SK-N-SH treated with all-trans-retinoic acid at 6 μM for 48 hours (cell line): ENCODE results near the gene UTS2B.

Source experiments
- ATAC-seq: fragments of 200-7000 bp; cut with Tn5 transposase; 3 replicates; pipeline ENCODE4 v1.9.1; 2020; ENCODE audit warnings: mild to moderate bottlenecking, moderate library complexity
- ARNTL ChIP-seq: fragments of 450-650 bp; formaldehyde crosslinking; IDR thresholded peaks from 2 replicates; pipeline ENCODE4 v1.5.0; 2020; ENCODE audit warnings: low read depth, mild to moderate bottlenecking, moderate library complexity, borderline replicate concordance
- BACH2 ChIP-seq: fragments of 250-450 bp; sonication (Bioruptor Pico); IDR thresholded peaks from 2 replicates; pipeline ENCODE4 v1.9.0; 2021; ENCODE audit warnings: mild to moderate bottlenecking, borderline replicate concordance
- CSDC2 ChIP-seq: fragments of 250-450 bp; sonication (Bioruptor Pico); IDR thresholded peaks from 2 replicates; pipeline ENCODE4 v1.5.0; 2020; ENCODE audit warnings: mild to moderate bottlenecking, moderate library complexity
- CSRNP3 ChIP-seq: fragments of 250-450 bp; sonication (Bioruptor Pico); IDR thresholded peaks from 2 replicates; pipeline ENCODE4 v1.5.1; 2021; ENCODE audit warnings: mild to moderate bottlenecking, moderate library complexity
- GLIS3 ChIP-seq: fragments of 250-450 bp; sonication (Bioruptor Pico); IDR thresholded peaks from 2 replicates; pipeline ENCODE4 v1.5.0; 2020; ENCODE audit warnings: mild to moderate bottlenecking, moderate library complexity
- ISL1 ChIP-seq: fragments of 250-450 bp; sonication (Bioruptor Pico); IDR thresholded peaks from 2 replicates; pipeline ENCODE4 v2.1.2; 2022; ENCODE audit warnings: mild to moderate bottlenecking, moderate library complexity
- OSR1 ChIP-seq: fragments of 250-450 bp; sonication (Bioruptor Pico); IDR thresholded peaks from 2 replicates; pipeline ENCODE4 v1.8.0; 2022; ENCODE audit warnings: moderate library complexity, mild to moderate bottlenecking, inconsistent platforms
- PPARA ChIP-seq: fragments of 250-450 bp; sonication (Bioruptor Pico); IDR thresholded peaks from 2 replicates; pipeline ENCODE4 v1.5.0; 2020; ENCODE audit warnings: mild to moderate bottlenecking, borderline replicate concordance
- RARB ChIP-seq: fragments of 250-450 bp; sonication (Bioruptor Pico); IDR thresholded peaks from 2 replicates; pipeline ENCODE4 v1.8.0; 2021; ENCODE audit warnings: mild to moderate bottlenecking, moderate library complexity
- SNAI2 ChIP-seq: fragments of 250-450 bp; sonication (Bioruptor Pico); IDR thresholded peaks from 2 replicates; pipeline ENCODE4 v1.5.0; 2020; ENCODE audit warnings: mild to moderate bottlenecking, moderate library complexity
- TOX ChIP-seq: fragments of 250-450 bp; sonication (Bioruptor Pico); IDR thresholded peaks from 2 replicates; pipeline ENCODE4 v1.8.0; 2021; ENCODE audit warnings: mild to moderate bottlenecking, moderate library complexity, borderline replicate concordance
- ZC3H10 ChIP-seq: fragments of 250-450 bp; sonication (Bioruptor Pico); IDR thresholded peaks from 2 replicates; pipeline ENCODE4 v1.5.1; 2021; ENCODE audit warnings: mild to moderate bottlenecking, moderate library complexity
- ZFP3 ChIP-seq: fragments of 250-450 bp; sonication (Bioruptor Pico); IDR thresholded peaks from 2 replicates; pipeline ENCODE4 v1.5.0; 2020; ENCODE audit warnings: mild to moderate bottlenecking, moderate library complexity
- ZFP30 ChIP-seq: fragments of 450-650 bp; formaldehyde crosslinking; IDR thresholded peaks from 2 replicates; pipeline ENCODE4 v1.5.0; 2022; ENCODE audit warnings: mild to moderate bottlenecking, moderate library complexity
- ZNF565 ChIP-seq: fragments of 450-650 bp; formaldehyde crosslinking; conservative IDR thresholded peaks from 2 replicates; pipeline ENCODE4 v1.5.0; 2020; ENCODE audit warnings: low read depth, mild to moderate bottlenecking, moderate library complexity
- ZNF70 ChIP-seq: fragments of 450-650 bp; formaldehyde crosslinking; IDR thresholded peaks from 2 replicates; pipeline ENCODE4 v1.5.0; 2020; ENCODE audit warnings: mild to moderate bottlenecking, moderate library complexity
- ZNF8 ChIP-seq: fragments of 450-650 bp; formaldehyde crosslinking; IDR thresholded peaks from 2 replicates; pipeline ENCODE4 v1.5.0; 2020; ENCODE audit warnings: mild to moderate bottlenecking, moderate library complexity
- TF ChIP-seq, protein P1 (sequence below): fragments of 250-450 bp; sonication (Bioruptor Pico); IDR thresholded peaks from 2 replicates; pipeline ENCODE4 v1.5.1; 2020; ENCODE audit warnings: low read depth, mild to moderate bottlenecking, moderate library complexity
- TF ChIP-seq, protein P2 (sequence below): fragments of 250-450 bp; sonication (Bioruptor Pico); IDR thresholded peaks from 2 replicates; pipeline ENCODE4 v1.8.0; 2021; ENCODE audit warnings: low read depth, mild to moderate bottlenecking, moderate library complexity, borderline replicate concordance
- TF ChIP-seq, protein P3 (sequence below): fragments of 250-450 bp; sonication (Bioruptor Pico); IDR thresholded peaks from 2 replicates; pipeline ENCODE4 v1.5.0; 2020; ENCODE audit warnings: mild to moderate bottlenecking, moderate library complexity

The UTS2B gene

DNA sequence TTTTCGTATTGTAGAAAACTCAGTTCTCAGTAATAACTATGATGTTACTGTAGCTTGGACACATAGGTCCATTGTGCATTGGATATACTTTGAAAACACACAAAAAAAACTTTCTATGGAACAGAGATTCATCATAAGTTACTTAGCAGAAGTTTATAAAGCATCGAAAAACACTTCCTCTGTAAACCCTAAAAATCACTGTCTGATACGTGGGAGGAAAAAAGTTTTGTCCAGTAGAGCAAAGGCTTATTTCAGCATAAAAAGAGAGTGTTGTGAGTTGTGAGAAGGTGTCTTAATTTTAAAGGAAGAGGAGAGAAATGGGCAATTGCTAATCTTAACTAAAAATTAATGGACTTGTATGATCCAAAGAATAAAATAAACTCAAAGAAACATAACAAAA, 66.5 kb downstream of the UTS2B start (continued):
- TF ChIP-seq ZNF565 (CRISPR knock-in tag), result no peak
- TF ChIP-seq OSR1 (CRISPR knock-in tag), result no peak
- TF ChIP-seq ZNF8 (CRISPR knock-in tag), result no peak
- no peak for TF ChIP-seq PPARA (CRISPR knock-in tag)
- no peak for TF ChIP-seq ZC3H10 (CRISPR knock-in tag)
- TF ChIP-seq SNAI2 (CRISPR knock-in tag), result no peak
- TF ChIP-seq ZFP30 (CRISPR knock-in tag), result no peak
- TF ChIP-seq, protein P1, sequence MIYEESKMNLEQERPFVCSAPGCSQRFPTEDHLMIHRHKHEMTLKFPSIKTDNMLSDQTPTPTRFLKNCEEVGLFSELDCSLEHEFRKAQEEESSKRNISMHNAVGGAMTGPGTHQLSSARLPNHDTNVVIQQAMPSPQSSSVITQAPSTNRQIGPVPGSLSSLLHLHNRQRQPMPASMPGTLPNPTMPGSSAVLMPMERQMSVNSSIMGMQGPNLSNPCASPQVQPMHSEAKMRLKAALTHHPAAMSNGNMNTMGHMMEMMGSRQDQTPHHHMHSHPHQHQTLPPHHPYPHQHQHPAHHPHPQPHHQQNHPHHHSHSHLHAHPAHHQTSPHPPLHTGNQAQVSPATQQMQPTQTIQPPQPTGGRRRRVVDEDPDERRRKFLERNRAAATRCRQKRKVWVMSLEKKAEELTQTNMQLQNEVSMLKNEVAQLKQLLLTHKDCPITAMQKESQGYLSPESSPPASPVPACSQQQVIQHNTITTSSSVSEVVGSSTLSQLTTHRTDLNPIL (CRISPR knock-in tag), result no peak
- TF ChIP-seq, all 23 proteins: peak for 0

GRCh38 chr3:191263365-191263764, 67.0 kb downstream of the UTS2B start:
- TF ChIP-seq ZFP3 (CRISPR knock-in tag) (no peak), ARNTL (CRISPR knock-in tag) (no peak), ISL1 (CRISPR knock-in tag) (no peak), CSDC2 (CRISPR knock-in tag) (no peak), GLIS3 (CRISPR knock-in tag) (no peak), TOX (CRISPR knock-in tag) (no peak), ZNF8 (CRISPR knock-in tag) (no peak), BACH2 (CRISPR knock-in tag) (no peak), RARB (CRISPR knock-in tag) (no peak)
- TF ChIP-seq, protein P2, sequence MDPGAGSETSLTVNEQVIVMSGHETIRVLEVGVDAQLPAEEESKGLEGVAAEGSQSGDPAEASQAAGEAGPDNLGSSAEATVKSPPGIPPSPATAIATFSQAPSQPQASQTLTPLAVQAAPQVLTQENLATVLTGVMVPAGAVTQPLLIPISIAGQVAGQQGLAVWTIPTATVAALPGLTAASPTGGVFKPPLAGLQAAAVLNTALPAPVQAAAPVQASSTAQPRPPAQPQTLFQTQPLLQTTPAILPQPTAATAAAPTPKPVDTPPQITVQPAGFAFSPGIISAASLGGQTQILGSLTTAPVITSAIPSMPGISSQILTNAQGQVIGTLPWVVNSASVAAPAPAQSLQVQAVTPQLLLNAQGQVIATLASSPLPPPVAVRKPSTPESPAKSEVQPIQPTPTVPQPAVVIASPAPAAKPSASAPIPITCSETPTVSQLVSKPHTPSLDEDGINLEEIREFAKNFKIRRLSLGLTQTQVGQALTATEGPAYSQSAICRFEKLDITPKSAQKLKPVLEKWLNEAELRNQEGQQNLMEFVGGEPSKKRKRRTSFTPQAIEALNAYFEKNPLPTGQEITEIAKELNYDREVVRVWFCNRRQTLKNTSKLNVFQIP (CRISPR knock-in tag), result no peak
- TF ChIP-seq, all 23 proteins: peak for 0
- ATAC-seq, result peak; percentile 67

- no peak for TF ChIP-seq ZNF70 (CRISPR knock-in tag)
- TF ChIP-seq BACH2 (CRISPR knock-in tag), result no peak
- no peak for TF ChIP-seq ARNTL (CRISPR knock-in tag)
- TF ChIP-seq ZFP3 (CRISPR knock-in tag), result no peak
- TF ChIP-seq CSDC2 (CRISPR knock-in tag), result no peak
- no peak for TF ChIP-seq TOX (CRISPR knock-in tag)
- TF ChIP-seq ZC3H10 (CRISPR knock-in tag), result no peak
- TF ChIP-seq RARB (CRISPR knock-in tag), result no peak
- no peak for ATAC-seq
Observed at GRCh38 chr3:191262650-191263049, 67.7 kb downstream of the UTS2B start.

GRCh38 chr3:191261304-191261638, 69.1 kb downstream of the UTS2B start:
- no peak for ATAC-seq
- TF ChIP-seq, protein P3, sequence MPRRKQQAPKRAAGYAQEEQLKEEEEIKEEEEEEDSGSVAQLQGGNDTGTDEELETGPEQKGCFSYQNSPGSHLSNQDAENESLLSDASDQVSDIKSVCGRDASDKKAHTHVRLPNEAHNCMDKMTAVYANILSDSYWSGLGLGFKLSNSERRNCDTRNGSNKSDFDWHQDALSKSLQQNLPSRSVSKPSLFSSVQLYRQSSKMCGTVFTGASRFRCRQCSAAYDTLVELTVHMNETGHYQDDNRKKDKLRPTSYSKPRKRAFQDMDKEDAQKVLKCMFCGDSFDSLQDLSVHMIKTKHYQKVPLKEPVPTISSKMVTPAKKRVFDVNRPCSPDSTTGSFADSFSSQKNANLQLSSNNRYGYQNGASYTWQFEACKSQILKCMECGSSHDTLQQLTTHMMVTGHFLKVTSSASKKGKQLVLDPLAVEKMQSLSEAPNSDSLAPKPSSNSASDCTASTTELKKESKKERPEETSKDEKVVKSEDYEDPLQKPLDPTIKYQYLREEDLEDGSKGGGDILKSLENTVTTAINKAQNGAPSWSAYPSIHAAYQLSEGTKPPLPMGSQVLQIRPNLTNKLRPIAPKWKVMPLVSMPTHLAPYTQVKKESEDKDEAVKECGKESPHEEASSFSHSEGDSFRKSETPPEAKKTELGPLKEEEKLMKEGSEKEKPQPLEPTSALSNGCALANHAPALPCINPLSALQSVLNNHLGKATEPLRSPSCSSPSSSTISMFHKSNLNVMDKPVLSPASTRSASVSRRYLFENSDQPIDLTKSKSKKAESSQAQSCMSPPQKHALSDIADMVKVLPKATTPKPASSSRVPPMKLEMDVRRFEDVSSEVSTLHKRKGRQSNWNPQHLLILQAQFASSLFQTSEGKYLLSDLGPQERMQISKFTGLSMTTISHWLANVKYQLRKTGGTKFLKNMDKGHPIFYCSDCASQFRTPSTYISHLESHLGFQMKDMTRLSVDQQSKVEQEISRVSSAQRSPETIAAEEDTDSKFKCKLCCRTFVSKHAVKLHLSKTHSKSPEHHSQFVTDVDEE (CRISPR knock-in tag), result no peak
- no peak for TF ChIP-seq ZFP30 (CRISPR knock-in tag)
- TF ChIP-seq TOX (CRISPR knock-in tag), result no peak
- TF ChIP-seq OSR1 (CRISPR knock-in tag), result no peak
- TF ChIP-seq BACH2 (CRISPR knock-in tag), result no peak
- no peak for TF ChIP-seq RARB (CRISPR knock-in tag)
- TF ChIP-seq, protein P1 (CRISPR knock-in tag), result no peak
- TF ChIP-seq CSRNP3 (CRISPR knock-in tag), result no peak
